Ovary (tissue), 9 donors: ENCODE data around the gene UBL7. TPM values are rescaled to one million over a fixed set of nuclear protein-coding genes. Genes with fewer than 3 reads are reported as not detected.

Source experiments
- DNase-seq, 5 donors: peaks; one replicate each; pipeline ENCODE4 v3.0.0-alpha.2; 2019 to 2020
- H3K27ac ChIP-seq, 2 donors: fragments of 200-600 bp; one replicate each; pipeline versions ENCODE4 v1.5.1 to v1.8.0; 2019 to 2022
- H3K27me3 ChIP-seq: fragments of 200-600 bp; one replicate; pipeline ENCODE4 v1.8.0; 2022
- H3K36me3 ChIP-seq: fragments of 200-600 bp; sonication (generic); one replicate; pipeline ENCODE4 v1.5.1; 2019
- H3K4me1 ChIP-seq: one replicate; pipeline ENCODE4 v1.8.1; 2013; ENCODE audit warnings: mild to moderate bottlenecking, moderate library complexity; ENCODE audit not compliant: insufficient read depth
- H3K4me3 ChIP-seq: fragments of 200-600 bp; sonication (generic); one replicate; pipeline ENCODE4 v1.5.1; 2017
- H3K9me3 ChIP-seq, 2 donors: fragments of 200-600 bp in 1 of 2; sonication (generic) in 1 of 2; one replicate each; pipeline versions ENCODE4 v1.5.1 to v1.8.1; 2013 to 2019; ENCODE audit warnings: mild to moderate bottlenecking in 1 of 2, moderate library complexity in 1 of 2
- CTCF ChIP-seq, 3 donors: fragments of 450-650 bp in 2 of 3; fragments of 200-600 bp in 1 of 3; IDR thresholded peaks; one replicate each; pipeline versions ENCODE4 v1.5.1 to v1.8.0; 2016 to 2022; ENCODE audit warnings: antibody characterized with exemption in 3 of 3, mild to moderate bottlenecking in 1 of 3
- EP300 ChIP-seq: sonication (generic); formaldehyde crosslinking; IDR thresholded peaks from one replicate; pipeline ENCODE4 v1.6.1; 2017; ENCODE audit warnings: antibody characterized with exemption
- POLR2A ChIP-seq: fragments of 450-650 bp; IDR thresholded peaks from one replicate; pipeline ENCODE4 v1.6.1; 2017; ENCODE audit warnings: antibody characterized with exemption, mild to moderate bottlenecking, moderate library complexity
- WGBS, 3 donors: extraction: QIAGEN DNeasy Blood & Tissue Kit in 1 of 3; methylation state at CpG; one replicate each; pipeline versions ENCODE4 v1.1.5 to v1.1.7; 2013 to 2017; 5-methylcytosine and 5-hydroxymethylcytosine counted together
- intact Hi-C, 4 donors: fragments of 100-400 bp; cut with DNase I; formaldehyde crosslinking; loops; one replicate each; pipeline versions ENCODE4 v1.11.0 to v1.15.1; 2022 to 2023
- polyA plus RNA-seq, 2 donors: library from polyadenylated mRNA; stranded (reverse); fragments of 200-250 nt in 1 of 2; fragments of 350-450 nt in 1 of 2; fragmentation: Illumina TruSeq in 1 of 2; extraction: RNeasy Lipid Tissue Mini Kit (QIAGEN cat#74804) in 1 of 2; gene quantifications; one replicate each; pipeline ENCODE4 v1.2.3, GENCODE V29; 2013 to 2014
- total RNA-seq, 7 donors: library from RNA; depleted of rRNA in 2 of 7; stranded (reverse); fragments of >200 nt in 2 of 7; fragmentation: NEBNext Ultra II Directional in 3 of 7; extraction: Animal tissue kit (Norgen Biotek cat#: 25700) in 3 of 7; gene quantifications; one replicate each; pipeline versions ENCODE4 v1.1.0 to v1.2.4, GENCODE V29; 2016 to 2023
- donor health status: DM: no; HTN: no; CAD: no; lungs with moderate emphysema.
- donor health status: DM: no; HTN: no; CAD: no.
- donor health status: Bipolar disorder and iron deficiency.
- donor health status: DM: yes; HTN: yes; CAD: no.
- donor health status: DM: no; HTN: no; CAD: no.
- donor health status: DM: yes; HTN: yes; CAD: no.

Gene UBL7
- total and polyA plus RNA-seq, 9 donors, result 26.4 to 44.1 (median 34.3) TPM

- peaks cover 27% of the 10 kb centered on the region for H3K4me1 ChIP-seq
- H3K9me3 ChIP-seq, result no peaks in the 10 kb centered on the region
- no peak for DNase-seq
- intact Hi-C loops, result no loop called here
- H3K27me3 ChIP-seq, result no peaks in the 10 kb centered on the region
- H3K36me3 ChIP-seq, result no peaks in the 10 kb centered on the region
- H3K4me3 ChIP-seq, result no peak overlapping the region
- TF ChIP-seq CTCF (IDR thresholded peaks at IDR 0.05), result no peak
- TF ChIP-seq POLR2A, result no peak
- TF ChIP-seq EP300, result no peak
- H3K27ac ChIP-seq, result no peak overlapping the region
- WGBS, 3 donors, result 84 to 95% (median 86%) methylated on average over 2 of the region's 2 CpGs
Observed at GRCh38 chr15:74408385-74408784, 52.6 kb downstream of the UBL7 start.

DNA sequence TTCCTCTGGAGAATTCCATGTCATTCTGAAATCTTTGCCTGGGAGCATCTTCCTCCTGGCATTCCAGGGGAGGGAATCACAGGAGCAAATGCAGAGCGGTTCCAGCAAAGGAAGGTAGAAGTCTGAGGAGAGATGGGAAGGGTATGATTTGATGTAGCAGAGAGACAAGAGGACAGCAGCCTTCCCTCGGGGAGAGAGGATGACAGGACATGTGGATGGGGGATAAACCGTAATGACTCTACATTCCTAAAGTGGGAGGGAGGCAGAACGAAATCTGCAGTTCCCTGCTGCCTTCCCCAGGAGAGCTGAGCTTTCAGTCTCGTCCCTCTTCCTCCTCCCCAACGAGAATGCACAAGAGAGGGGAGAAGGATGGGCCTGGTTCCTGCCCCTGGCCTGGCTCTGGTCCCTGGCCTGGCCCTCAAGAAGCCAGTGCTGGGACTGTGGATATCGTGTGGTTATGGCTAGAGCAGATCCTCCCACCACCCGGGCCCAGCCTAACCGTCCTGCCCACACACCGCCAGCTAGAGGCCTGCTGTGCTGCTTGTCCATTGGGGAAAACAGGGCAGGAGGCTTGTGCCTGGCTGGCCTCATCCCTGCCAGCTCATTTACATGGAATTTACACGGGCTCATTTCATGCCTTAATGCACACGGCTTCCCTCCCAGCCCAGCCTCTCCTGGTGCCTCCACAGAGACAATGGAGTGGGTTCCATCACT lies 53.8 kb downstream of the UBL7 start:
- DNase-seq, result peak; percentile 59 to 80 (median 73)
- TF ChIP-seq EP300 (no peak), POLR2A (no peak), CTCF (IDR thresholded peaks at IDR 0.05) (no peak)
- 9 to 21% (median 10%) methylated on average over 12 of the region's 12 CpGs for WGBS, 3 donors
- intact Hi-C loops, result no loop called here
- Histone ChIP-seq H3K27me3 (no peaks in the 10 kb centered on the region), H3K9me3 (no peaks in the 10 kb centered on the region), H3K4me1 (peaks cover 31% of the 10 kb centered on the region), H3K4me3 (no peak overlapping the region), H3K27ac (peak overlapping the region in 1 of 2 donors; percentile 36), H3K36me3 (no peaks in the 10 kb centered on the region)

DNA sequence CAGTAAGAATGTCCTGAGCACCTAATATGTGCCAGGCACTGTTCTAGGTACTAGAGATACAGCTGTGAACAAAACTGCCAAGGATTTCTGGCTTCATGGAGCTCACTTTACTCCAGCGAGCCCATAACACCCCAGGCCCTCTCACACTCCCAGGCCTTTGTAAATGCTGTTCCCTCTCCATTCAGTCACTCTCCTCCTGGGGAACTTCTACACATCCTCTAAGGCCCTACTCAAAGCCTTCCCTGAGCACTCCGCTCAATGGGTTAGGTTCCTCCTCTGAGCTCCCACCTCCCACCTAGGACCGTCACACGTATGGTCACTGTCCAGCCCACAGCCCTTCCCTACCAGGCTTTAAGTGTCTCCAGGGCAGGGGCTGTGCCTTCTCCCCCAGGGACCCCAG lies 54.4 kb downstream of the UBL7 start:
- Histone ChIP-seq H3K4me3 (no peak overlapping the region), H3K36me3 (no peaks in the 10 kb centered on the region), H3K27ac (peak overlapping the region in 1 of 2 donors; percentile 36), H3K9me3 (no peaks in the 10 kb centered on the region), H3K4me1 (peaks cover 31% of the 10 kb centered on the region), H3K27me3 (no peaks in the 10 kb centered on the region)
- intact Hi-C loops, result no loop called here
- TF ChIP-seq EP300 (no peak), POLR2A (no peak), CTCF (IDR thresholded peaks at IDR 0.05) (no peak)
- whole genome bisulfite sequencing, 3 donors, result 68 to 83% (median 78%) methylated on average over 4 of the region's 4 CpGs
- no peak for DNase-seq

- Histone ChIP-seq H3K4me1 (peaks cover 31% of the 10 kb centered on the region), H3K9me3 (no peaks in the 10 kb centered on the region), H3K27me3 (no peaks in the 10 kb centered on the region), H3K4me3 (no peak overlapping the region), H3K36me3 (no peaks in the 10 kb centered on the region), H3K27ac (peak overlapping the region in 1 of 2 donors; percentile 36)
- intact Hi-C loops, result no loop called here
- 6 to 20% (median 10%) methylated on average over 7 of the region's 7 CpGs for WGBS, 3 donors
- DNase-seq, result peak; percentile 59 to 74 (median 71)
- TF ChIP-seq EP300, result no peak
- TF ChIP-seq CTCF (IDR thresholded peaks at IDR 0.05), result no peak
- TF ChIP-seq POLR2A, result no peak
Observed at GRCh38 chr15:74405823-74406222, 55.1 kb downstream of the UBL7 start.
